Measurements from ENCODE around the gene ITIH6.

The ITIH6 gene

DNA sequence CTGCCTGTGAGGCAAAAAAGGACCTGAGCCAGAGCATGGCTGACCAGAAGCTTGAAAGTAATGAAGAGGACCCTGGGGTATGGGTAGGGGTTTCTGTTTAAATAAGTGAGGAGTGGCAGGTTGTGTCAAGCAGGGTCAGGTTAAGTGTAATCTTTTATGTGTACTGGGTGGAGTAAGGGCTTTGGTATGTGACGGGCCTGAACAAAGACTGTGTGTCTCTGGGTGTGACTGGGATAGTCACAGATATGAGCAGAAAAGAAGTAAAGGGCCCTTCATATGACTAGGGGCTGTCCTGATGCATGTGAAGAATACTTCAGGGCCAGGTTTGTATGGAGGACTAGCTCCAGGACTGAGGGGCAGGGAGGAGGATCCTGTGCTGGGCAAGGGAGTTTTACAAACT lies 82.4 kb downstream of the ITIH6 start:
- in situ Hi-C loops (cut with MboI; ENCODE audit: low sequenced_read_pairs) = no loop called here

DNA sequence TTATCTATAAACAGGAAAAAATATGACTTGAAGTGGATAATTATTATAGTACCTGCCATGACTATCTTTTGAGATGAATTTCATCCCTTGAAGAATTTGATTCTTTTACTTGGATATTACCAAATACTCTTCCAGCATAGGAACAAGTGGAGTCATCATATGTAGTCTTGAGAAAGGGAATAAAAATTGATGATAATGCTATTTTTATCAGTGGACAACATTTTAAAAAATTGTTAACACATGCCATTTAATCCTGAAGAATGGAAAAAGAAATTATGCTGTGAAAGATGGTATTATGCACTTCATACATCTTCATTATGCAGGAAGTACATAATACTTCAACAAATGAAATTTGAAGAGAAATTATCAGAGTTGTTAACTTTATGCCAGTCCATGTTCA lies 83.6 kb downstream of the ITIH6 start:
- in situ Hi-C loops (cut with MboI; ENCODE audit: low sequenced_read_pairs) = no loop called here

GRCh38 chrX:54711735-54712134 lies 86.3 kb downstream of the ITIH6 start:
- in situ Hi-C loops (cut with MboI; ENCODE audit: low sequenced_read_pairs) = no loop called here

DNA sequence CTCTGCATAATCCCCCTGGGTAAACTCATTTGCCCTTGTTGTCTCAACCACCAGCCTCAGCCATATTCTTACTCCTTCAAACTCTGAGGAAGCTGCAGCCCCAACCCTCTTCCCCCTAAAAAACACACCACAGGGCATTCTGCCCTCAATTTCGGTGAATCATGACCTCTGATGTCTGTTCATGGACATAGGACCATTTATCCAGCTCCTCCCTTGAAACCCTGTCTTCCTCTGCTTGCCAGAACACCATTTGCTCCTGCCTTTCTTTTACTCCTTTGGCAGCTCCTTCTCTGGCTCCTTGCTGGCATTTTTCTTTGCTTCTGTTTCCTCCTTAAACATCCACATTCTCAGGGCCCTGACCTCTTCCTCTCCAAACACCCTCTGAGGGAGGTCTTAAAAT lies 87.1 kb downstream of the ITIH6 start:
- in situ Hi-C loops (cut with MboI; ENCODE audit: low sequenced_read_pairs) = no loop called here

GRCh38 chrX:54708404-54708803 lies 89.7 kb downstream of the ITIH6 start:
- in situ Hi-C loops (cut with MboI; ENCODE audit: low sequenced_read_pairs) = no loop called here
